K562 (cell line): Measurements from ENCODE around the gene RAB3GAP2. TPM values are rescaled to one million over a fixed set of nuclear protein-coding genes. Genes with fewer than 3 reads are reported as not detected.
A peak's percentile ranks its signal among the peaks of the same experiment; 100 is the strongest.

ENCODE experiments used
- ATAC-seq: fragments of 200-7000 bp; cut with Tn5 transposase; 3 replicates; pipeline ENCODE4 v1.9.1; 2020; ENCODE audit warnings: moderate library complexity
- BruUV-seq: library from RNA; stranded (reverse); fragments of 400-500 nt; replicated peaks from 2 replicates; lab custom pipeline; 2021; lab: Mats Ljungman, UMichigan
- CTCF ChIA-PET: fragments of 300-600 bp; formaldehyde crosslinking; extraction: SDS; loops from one replicate; lab custom pipeline; 2021; ENCODE audit warnings: low intra/inter-chr PET ratio; lab: Yijun Ruan, JAX
- POLR2A ChIA-PET: fragments of 300-600, 350-650 bp; sonication (Branson Sonifier 250); formaldehyde crosslinking; extraction: SDS; loops from one replicate; lab custom pipeline; 2021; ENCODE audit warnings: antibody characterized with exemption, inconsistent platforms; lab: Yijun Ruan, JAX
- DNase-seq, 4 experiments: peaks; one replicate each; pipeline versions ENCODE4 v3.0.0 to v3.0.0-alpha.2; 2011 to 2018; ENCODE audit warnings: low spot score in 3 of 4, mixed read lengths in 3 of 4; ENCODE audit errors: extremely low read depth in 1 of 4
- FAIRE-seq: peaks from 2 replicates; lab custom pipeline; 2011; peaks lifted over from hg19 to GRCh38; lab: Jason Lieb, UNC
- H2AFZ ChIP-seq: 2 replicates; pipeline ENCODE4 v1.6.0; 2011; ENCODE audit warnings: low read depth, low read length, control low read depth, inconsistent platforms
- H3K27ac ChIP-seq: fragments of 200-600 bp; 3 replicates; pipeline ENCODE4 v1.8.0; 2011; ENCODE audit warnings: low read depth, mild to moderate bottlenecking, control low read depth, inconsistent platforms, low read length, moderate library complexity, mixed read lengths; ENCODE audit errors: extremely low read depth
- H3K27me3 ChIP-seq, 2 experiments: fragments of 300-600 bp in 1 of 2; 2 replicates in 1 of 2; 3 replicates in 1 of 2; pipeline versions ENCODE4 v1.6.0 to v1.8.0; 2011; ENCODE audit warnings: inconsistent platforms in 2 of 2, low read length in 2 of 2, mild to moderate bottlenecking in 1 of 2, mixed read lengths in 1 of 2, moderate library complexity in 1 of 2; ENCODE audit not compliant: control insufficient read depth in 2 of 2, insufficient read depth in 2 of 2
- H3K36me3 ChIP-seq: fragments of 300-600 bp; 3 replicates; pipeline ENCODE4 v1.8.0; 2011; ENCODE audit warnings: mild to moderate bottlenecking, low read length, inconsistent platforms; ENCODE audit not compliant: control insufficient read depth, insufficient read depth
- H3K4me1 ChIP-seq, 2 experiments: fragments of 200-600 bp in 1 of 2; replicated peaks in 1 of 2; 2 replicates in 1 of 2; 3 replicates in 1 of 2; pipeline versions ENCODE4 v1.5.1 to v1.8.0; 2011; ENCODE audit warnings: inconsistent platforms in 2 of 2, low read length in 2 of 2, mild to moderate bottlenecking in 1 of 2, mixed read lengths in 1 of 2, moderate library complexity in 1 of 2; ENCODE audit not compliant: control insufficient read depth in 2 of 2, insufficient read depth in 2 of 2
- H3K4me2 ChIP-seq: 2 replicates; pipeline ENCODE4 v1.6.1; 2011; ENCODE audit warnings: low read length, control low read depth, inconsistent platforms, mixed read lengths; ENCODE audit not compliant: insufficient read depth
- H3K4me3 ChIP-seq: fragments of 200-600 bp; sonication (generic), shearing (Covaris generic); 2 replicates; pipeline ENCODE4 v1.5.1; 2016; ENCODE audit warnings: control low read depth, inconsistent platforms
- H3K79me2 ChIP-seq: fragments of 200-600 bp; 3 replicates; pipeline ENCODE4 v1.8.0; 2011; ENCODE audit warnings: low read length, inconsistent platforms; ENCODE audit not compliant: control insufficient read depth, insufficient read depth
- H3K9ac ChIP-seq, 2 experiments: 2 replicates each; pipeline versions ENCODE4 v1.6.0 to v1.6.1; 2011; ENCODE audit warnings: low read depth in 2 of 2, low read length in 2 of 2, control low read depth in 1 of 2, inconsistent platforms in 1 of 2, mild to moderate bottlenecking in 1 of 2, mixed read lengths in 1 of 2; ENCODE audit not compliant: insufficient read depth in 1 of 2
- H3K9me1 ChIP-seq: one replicate; pipeline ENCODE4 v1.6.0; 2011; ENCODE audit warnings: inconsistent platforms, mild to moderate bottlenecking, low read length, moderate library complexity; ENCODE audit not compliant: control insufficient read depth, insufficient read depth
- H3K9me3 ChIP-seq: replicated peaks from 2 replicates; pipeline ENCODE4 v1.5.1; 2011; ENCODE audit warnings: low read depth, low read length, inconsistent platforms; ENCODE audit not compliant: control insufficient read depth, insufficient read depth
- H4K20me1 ChIP-seq: replicated peaks from 2 replicates; pipeline ENCODE4 v1.6.1; 2011; ENCODE audit warnings: low read length, inconsistent platforms, mixed read lengths; ENCODE audit not compliant: control insufficient read depth, insufficient read depth
- ARHGAP35 ChIP-seq: fragments of 450-650 bp; IDR thresholded peaks from 2 replicates; pipeline ENCODE4 v1.6.1; 2018; ENCODE audit not compliant: partially characterized antibody
- CBFA2T3 ChIP-seq: fragments of 450-650 bp; IDR thresholded peaks from 2 replicates; pipeline ENCODE4 v1.6.1; 2017
- DMBX1 ChIP-seq: fragments of 250-450 bp; sonication (Bioruptor Pico); IDR thresholded peaks from 2 replicates; pipeline ENCODE4 v1.8.0; 2022; ENCODE audit warnings: inconsistent platforms, mild to moderate bottlenecking, moderate library complexity, borderline replicate concordance
- E2F3 ChIP-seq: fragments of 250-450 bp; sonication (Bioruptor Pico); IDR thresholded peaks from 2 replicates; pipeline ENCODE4 v1.4.0; 2020; ENCODE audit warnings: mild to moderate bottlenecking
- MCM3 ChIP-seq: fragments of 450-650 bp; IDR thresholded peaks from 2 replicates; pipeline ENCODE4 v1.6.1; 2016
- MEIS2 ChIP-seq: fragments of 450-650 bp; IDR thresholded peaks from 2 replicates; pipeline ENCODE4 v1.6.1; 2014; ENCODE audit warnings: mild to moderate bottlenecking; ENCODE audit not compliant: partially characterized antibody
- RFX1 ChIP-seq: fragments of 450-650 bp; IDR thresholded peaks from 2 replicates; pipeline ENCODE4 v1.6.1; 2016; ENCODE audit warnings: mild to moderate bottlenecking, moderate library complexity
- ZNF551 ChIP-seq: fragments of 250-450 bp; sonication (Bioruptor Pico); IDR thresholded peaks from 2 replicates; pipeline ENCODE4 v1.5.0; 2021; ENCODE audit warnings: mild to moderate bottlenecking, moderate library complexity
- WGBS: fragments of 100-300 bp; shearing (Covaris generic); methylation state at CpG from one replicate; pipeline ENCODE4 v1.1.6; 2016; ENCODE audit warnings: low coverage, mixed read lengths; ENCODE audit not compliant: insufficient coverage; ENCODE audit errors: missing lambda C conversion rate; 5-methylcytosine and 5-hydroxymethylcytosine counted together
- in situ Hi-C: fragments of 300-500 bp; cut with MboI; formaldehyde crosslinking; loops from 4 replicates; pipeline ENCODE4 v1.15.0; 2018; ENCODE audit warnings: inconsistent platforms, mixed read lengths
- intact Hi-C: fragments of 100-400 bp; cut with micrococcal nuclease; formaldehyde crosslinking; loops from 2 replicates; pipeline ENCODE4 v1.14.2; 2022
- polyA plus RNA-seq, 8 experiments: library from polyadenylated mRNA; depleted of rRNA in 4 of 8; stranded (reverse) in 5 of 8; unstranded in 3 of 8; fragments of >200 nt; fragmentation: Nextera tagmentation in 2 of 8; fragmentation: Illumina TruSeq in 1 of 8; extraction: Ambion mirVana in 2 of 8; extraction: Trizol in 1 of 8; gene quantifications; 2 replicates each; pipeline versions ENCODE4 v1.2.1 to v1.2.3, GENCODE V29; 2011 to 2014; ENCODE audit warnings: inconsistent platforms in 1 of 8, missing spikeins in 1 of 8
- total RNA-seq, 7 experiments: library from RNA; depleted of rRNA in 6 of 7; stranded (reverse); fragments of >200 nt in 6 of 7; fragmentation: Illumina TruSeq in 2 of 7; extraction: Trizol in 2 of 7; gene quantifications; 2 replicates each; pipeline versions ENCODE4 v1.2.1 to v1.2.3, GENCODE V29; 2011 to 2021; ENCODE audit warnings: low replicate concordance in 1 of 7
- TF ChIP-seq, protein P1 (sequence below): fragments of 250-450 bp; sonication (Bioruptor Pico); IDR thresholded peaks from 2 replicates; pipeline ENCODE4 v1.8.0; 2022; ENCODE audit warnings: inconsistent platforms
- TF ChIP-seq, protein P2 (sequence below): fragments of 250-450 bp; sonication (Bioruptor Pico); IDR thresholded peaks from 2 replicates; pipeline ENCODE4 v1.4.0; 2020

RAB3GAP2 gene
- total and polyA plus RNA-seq, 9 of the 15 experiments (the other 6 are each of a cell fraction or from before 2014, with no cell fraction given), result 14.1 to 69.1 (median 32.2) TPM

DNA sequence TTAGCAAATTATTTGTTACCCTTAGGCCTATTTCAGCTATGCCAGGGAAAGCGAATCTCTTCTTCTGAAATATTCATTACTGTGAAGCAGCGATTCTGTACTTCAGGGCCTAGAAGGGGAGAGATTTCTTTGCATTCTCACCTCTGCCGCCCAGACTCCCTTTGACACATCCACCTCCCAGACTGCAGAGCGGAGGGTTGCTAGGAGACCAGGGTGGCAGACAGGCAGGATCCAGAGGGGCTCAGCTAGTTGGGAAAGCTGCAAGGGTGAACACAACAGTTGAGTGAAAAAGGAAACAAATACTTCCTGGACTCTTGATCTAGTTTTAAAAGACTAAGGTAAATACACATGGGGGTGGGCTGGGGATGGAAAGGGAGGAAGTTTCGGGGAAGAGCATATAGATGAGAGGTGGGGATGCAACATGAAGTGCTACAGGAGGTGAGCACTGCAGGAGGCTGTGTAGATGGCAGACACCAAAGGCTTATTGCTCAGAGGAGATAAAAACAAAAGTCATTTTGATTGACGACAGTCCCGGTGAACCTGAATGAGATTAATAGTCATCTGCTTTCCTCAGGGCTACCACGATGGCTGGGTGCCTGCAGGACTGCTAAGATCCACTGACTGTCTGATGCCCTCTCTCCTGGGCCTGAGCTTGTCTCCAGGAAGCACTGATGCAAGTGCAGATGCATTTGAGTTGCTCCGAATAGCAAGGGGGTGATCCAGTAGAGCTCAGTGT is 26.4 kb upstream of the RAB3GAP2 start:
- no peak for ATAC-seq
- intact Hi-C loops, result loop anchor here (5.0 kb wide), 3 partner anchors 39 to 434 kb away; no protein-coding TSS in a partner anchor
- BruUV-seq, result no TSS peak
- in situ Hi-C loops, result no loop called here
- Histone ChIP-seq H4K20me1 (no peaks in the 10 kb centered on the region), H3K79me2 (no peaks in the 10 kb centered on the region), H3K27me3 (peaks cover 2 to 4% of the 10 kb centered on the region in 2 experiments; a peak in 3 of 5 replicates), H3K9ac (no peak overlapping the region), H2AFZ (no peak overlapping the region), H3K4me2 (no peak overlapping the region), H3K4me3 (no peak overlapping the region), H3K9me3 (no peaks in the 10 kb centered on the region), H3K36me3 (no peaks in the 10 kb centered on the region), H3K27ac (no peak overlapping the region), H3K4me1 (peaks cover 3 to 5% of the 10 kb centered on the region in 2 experiments; a peak in 3 of 5 replicates), H3K9me1 (no peaks in the 10 kb centered on the region)
- no peak for FAIRE-seq
- ChIA-PET CTCF (interaction anchor here (0.7 kb wide), 1 partner anchor 14 kb away, joined by 3 read pairs; no protein-coding TSS in a partner anchor), POLR2A (interaction anchor here (0.6 to 0.9 kb wide), 2 partner anchors 18 to 52 kb away, joined by 3 to 7 read pairs; no protein-coding TSS in a partner anchor)
- WGBS, result 21% methylated on average over 9 of the region's 9 CpGs
- peak in 1 of 4 experiments; percentile 10 for DNase-seq
- TF ChIP-seq ZNF551 (CRISPR knock-in tag), result no peak
- TF ChIP-seq CBFA2T3, result peak; percentile 50
- TF ChIP-seq, protein P1, sequence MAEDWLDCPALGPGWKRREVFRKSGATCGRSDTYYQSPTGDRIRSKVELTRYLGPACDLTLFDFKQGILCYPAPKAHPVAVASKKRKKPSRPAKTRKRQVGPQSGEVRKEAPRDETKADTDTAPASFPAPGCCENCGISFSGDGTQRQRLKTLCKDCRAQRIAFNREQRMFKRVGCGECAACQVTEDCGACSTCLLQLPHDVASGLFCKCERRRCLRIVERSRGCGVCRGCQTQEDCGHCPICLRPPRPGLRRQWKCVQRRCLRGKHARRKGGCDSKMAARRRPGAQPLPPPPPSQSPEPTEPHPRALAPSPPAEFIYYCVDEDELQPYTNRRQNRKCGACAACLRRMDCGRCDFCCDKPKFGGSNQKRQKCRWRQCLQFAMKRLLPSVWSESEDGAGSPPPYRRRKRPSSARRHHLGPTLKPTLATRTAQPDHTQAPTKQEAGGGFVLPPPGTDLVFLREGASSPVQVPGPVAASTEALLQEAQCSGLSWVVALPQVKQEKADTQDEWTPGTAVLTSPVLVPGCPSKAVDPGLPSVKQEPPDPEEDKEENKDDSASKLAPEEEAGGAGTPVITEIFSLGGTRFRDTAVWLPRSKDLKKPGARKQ (CRISPR knock-in tag), result no peak
- TF ChIP-seq MCM3, result no peak
- TF ChIP-seq DMBX1 (CRISPR knock-in tag), result peak; percentile 17; the same call in 1 of the 2 replicates
- TF ChIP-seq E2F3, result no peak
- TF ChIP-seq ARHGAP35, result no peak
- peak; percentile 83 for TF ChIP-seq MEIS2
- TF ChIP-seq, protein P2, sequence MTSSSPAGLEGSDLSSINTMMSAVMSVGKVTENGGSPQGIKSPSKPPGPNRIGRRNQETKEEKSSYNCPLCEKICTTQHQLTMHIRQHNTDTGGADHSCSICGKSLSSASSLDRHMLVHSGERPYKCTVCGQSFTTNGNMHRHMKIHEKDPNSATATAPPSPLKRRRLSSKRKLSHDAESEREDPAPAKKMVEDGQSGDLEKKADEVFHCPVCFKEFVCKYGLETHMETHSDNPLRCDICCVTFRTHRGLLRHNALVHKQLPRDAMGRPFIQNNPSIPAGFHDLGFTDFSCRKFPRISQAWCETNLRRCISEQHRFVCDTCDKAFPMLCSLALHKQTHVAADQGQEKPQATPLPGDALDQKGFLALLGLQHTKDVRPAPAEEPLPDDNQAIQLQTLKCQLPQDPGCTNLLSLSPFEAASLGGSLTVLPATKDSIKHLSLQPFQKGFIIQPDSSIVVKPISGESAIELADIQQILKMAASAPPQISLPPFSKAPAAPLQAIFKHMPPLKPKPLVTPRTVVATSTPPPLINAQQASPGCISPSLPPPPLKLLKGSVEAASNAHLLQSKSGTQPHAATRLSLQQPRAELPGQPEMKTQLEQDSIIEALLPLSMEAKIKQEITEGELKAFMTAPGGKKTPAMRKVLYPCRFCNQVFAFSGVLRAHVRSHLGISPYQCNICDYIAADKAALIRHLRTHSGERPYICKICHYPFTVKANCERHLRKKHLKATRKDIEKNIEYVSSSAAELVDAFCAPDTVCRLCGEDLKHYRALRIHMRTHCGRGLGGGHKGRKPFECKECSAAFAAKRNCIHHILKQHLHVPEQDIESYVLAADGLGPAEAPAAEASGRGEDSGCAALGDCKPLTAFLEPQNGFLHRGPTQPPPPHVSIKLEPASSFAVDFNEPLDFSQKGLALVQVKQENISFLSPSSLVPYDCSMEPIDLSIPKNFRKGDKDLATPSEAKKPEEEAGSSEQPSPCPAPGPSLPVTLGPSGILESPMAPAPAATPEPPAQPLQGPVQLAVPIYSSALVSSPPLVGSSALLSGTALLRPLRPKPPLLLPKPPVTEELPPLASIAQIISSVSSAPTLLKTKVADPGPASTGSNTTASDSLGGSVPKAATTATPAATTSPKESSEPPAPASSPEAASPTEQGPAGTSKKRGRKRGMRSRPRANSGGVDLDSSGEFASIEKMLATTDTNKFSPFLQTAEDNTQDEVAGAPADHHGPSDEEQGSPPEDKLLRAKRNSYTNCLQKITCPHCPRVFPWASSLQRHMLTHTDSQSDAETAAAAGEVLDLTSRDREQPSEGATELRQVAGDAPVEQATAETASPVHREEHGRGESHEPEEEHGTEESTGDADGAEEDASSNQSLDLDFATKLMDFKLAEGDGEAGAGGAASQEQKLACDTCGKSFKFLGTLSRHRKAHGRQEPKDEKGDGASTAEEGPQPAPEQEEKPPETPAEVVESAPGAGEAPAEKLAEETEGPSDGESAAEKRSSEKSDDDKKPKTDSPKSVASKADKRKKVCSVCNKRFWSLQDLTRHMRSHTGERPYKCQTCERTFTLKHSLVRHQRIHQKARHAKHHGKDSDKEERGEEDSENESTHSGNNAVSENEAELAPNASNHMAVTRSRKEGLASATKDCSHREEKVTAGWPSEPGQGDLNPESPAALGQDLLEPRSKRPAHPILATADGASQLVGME (CRISPR knock-in tag), result no peak
- peak; percentile 57 for TF ChIP-seq RFX1
